Stimulated activated CD8-positive, alpha-beta memory T cell treated with anti-CD3 and anti-CD28 coated beads, Interleukin-15, amount 100 ng/mL, for 1 hour (primary cell): ENCODE data around the gene ADD1.
"Not testable (repeated sequence)": the region's sequence is repeated elsewhere in the genome, so short reads cannot be mapped to it uniquely, and the experiment has no call there.

ENCODE experiments used
- DNase-seq: peaks from one replicate; pipeline ENCODE4 v3.0.0-alpha.2; 2020; ENCODE audit warnings: low read depth

The ADD1 gene

GRCh38 chr4:2922453-2923101 lies 78.9 kb downstream of the ADD1 start:
- DNase-seq: not testable (repeated sequence)

- DNase-seq: no peak
Measured at GRCh38 chr4:2923141-2923551, 79.5 kb downstream of the ADD1 start.

DNA sequence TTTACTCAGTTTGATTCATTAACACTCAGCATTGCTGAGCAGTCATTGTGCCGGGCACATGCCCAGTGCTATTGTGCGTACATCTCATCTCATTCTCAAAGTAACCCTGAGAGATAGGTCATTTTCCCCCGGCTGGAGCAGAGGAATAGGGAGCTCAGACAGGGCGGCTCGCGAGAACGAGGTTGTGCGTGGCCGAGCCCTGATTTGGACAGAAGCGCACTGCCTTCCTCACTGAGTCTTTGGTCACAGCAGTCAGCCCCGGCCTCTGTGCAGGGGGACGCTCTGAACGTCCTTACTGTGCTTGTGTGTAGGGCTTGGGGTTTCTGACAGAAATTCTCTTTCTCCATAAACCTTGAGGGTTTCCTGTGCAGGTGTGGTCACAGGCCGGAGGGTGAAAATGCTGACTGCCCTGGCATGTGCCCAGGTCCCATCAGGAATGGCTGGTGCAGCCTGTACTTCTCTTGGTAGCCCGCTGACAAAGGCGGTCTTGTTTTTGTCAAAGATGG lies 80.1 kb downstream of the ADD1 start:
- no peak for DNase-seq

DNA sequence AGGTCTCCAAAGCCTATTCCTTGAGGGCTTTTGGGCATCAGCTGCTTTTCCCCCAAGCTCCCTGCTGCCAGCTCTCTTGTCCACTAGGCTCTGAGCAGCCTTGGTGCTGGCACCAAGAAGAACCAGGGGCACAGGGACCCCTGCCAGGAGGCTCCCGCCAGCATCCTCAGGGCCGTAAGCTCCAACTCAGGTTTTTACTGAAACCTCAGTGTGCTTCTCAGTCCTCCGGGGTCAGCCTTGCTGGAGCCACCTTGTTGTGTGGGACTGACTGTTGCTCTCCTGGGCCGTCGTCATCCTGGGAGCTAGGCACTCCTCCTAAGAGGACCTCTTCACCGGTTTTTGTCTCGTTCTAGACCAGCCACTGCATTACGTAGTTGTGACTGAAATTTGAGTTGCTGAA lies 80.6 kb downstream of the ADD1 start:
- no peak for DNase-seq

- DNase-seq: no peak
Measured at GRCh38 chr4:2924765-2925301, 81.2 kb downstream of the ADD1 start.

DNA sequence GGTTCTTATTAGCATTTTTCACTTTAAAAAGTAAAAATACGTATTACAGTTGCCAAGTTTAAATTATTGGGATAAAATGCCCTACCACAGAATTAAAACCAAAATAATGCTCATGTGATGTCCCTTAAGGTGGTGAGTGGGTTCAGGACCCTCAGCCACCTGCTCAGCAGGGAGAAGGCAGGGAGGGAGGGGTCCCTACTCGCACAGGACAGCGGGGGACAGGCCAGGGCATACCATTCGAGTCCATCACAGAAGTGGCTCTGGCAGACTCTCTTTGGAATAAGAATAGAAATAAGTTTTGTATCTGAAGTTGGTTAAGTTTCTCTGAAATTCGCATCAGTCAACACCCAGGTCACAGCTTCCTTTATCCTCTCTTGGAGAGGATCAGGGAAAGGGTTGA lies 81.9 kb downstream of the ADD1 start:
- DNase-seq: no peak

DNA sequence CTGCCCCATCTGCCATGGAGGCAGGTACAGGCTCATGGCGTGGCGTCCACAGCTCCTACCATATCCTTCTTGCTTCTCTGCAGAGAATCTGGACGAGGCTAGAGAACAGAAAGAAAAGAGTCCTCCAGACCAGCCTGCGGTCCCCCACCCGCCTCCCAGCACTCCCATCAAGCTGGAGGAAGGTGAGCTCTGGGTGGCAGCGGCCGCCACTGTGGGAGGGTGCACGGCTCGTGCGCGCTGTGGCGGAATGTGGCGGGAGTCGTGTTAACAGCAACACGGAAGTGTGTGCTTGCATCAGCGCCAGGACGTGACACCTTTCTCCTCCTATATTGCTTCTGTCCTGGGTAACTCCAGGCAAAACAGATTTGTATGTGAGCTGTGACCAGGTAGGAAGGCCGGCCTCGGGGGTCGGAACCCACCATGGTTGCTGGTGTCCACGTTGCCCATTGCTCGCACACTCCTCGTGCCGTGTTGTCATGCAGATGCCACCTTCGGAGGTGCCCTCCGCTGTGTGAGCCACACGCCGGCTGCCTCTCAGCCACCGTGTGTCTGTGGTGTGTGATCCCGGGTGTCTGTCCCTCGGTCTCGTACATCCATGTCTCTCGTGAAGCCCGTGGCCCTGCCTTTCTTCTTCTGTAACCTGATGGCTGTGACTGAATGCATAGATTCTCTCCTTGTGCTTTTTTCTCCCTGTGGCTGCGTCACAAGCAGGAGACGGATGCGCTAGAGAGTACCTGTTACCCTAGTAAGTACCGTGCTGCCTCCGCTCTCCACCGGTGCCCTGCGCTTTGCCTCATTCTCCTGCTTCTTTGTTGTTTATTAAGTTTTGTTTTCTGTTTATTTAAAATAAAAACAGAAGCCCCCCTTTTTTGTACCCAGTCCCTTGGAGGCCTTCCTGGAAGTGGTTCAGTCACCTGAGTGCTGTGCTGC lies 82.6 kb downstream of the ADD1 start:
- DNase-seq: no peak

DNA sequence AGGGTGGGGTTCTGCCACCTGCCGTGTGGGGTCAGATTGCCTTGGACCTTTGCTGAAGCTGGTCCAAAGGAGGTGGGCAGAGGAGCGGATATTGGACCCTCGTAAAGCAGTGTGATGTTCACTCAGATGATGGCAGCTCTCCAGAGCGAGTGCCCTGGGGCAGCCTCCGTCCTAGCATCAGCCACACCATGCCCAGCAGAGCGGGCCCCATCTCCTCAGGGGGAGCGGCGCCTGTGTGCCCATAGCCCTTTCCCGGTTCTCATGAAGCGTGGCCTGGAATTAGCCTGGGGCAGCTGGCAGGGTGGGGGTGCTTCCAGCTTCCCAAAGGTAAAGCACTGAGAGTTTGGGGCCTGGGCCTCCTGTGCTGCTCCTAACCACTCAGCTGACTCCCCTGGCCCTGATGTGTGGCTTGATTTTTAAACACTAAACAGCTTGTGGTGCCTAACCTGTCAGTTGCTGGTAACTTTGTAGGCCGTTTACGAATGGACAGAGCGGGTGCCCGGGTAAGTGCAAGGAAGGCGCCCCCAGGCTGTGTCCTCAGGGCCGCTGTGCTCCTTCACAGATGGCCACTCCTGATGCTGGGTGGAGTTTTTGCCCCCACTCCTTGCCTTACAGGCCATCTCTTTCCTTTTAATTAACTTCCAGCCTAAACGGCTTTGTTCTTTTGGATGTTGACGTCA lies 83.5 kb downstream of the ADD1 start:
- DNase-seq: no peak

GRCh38 chr4:2927696-2928075 lies 84.0 kb downstream of the ADD1 start:
- DNase-seq: no peak

DNA sequence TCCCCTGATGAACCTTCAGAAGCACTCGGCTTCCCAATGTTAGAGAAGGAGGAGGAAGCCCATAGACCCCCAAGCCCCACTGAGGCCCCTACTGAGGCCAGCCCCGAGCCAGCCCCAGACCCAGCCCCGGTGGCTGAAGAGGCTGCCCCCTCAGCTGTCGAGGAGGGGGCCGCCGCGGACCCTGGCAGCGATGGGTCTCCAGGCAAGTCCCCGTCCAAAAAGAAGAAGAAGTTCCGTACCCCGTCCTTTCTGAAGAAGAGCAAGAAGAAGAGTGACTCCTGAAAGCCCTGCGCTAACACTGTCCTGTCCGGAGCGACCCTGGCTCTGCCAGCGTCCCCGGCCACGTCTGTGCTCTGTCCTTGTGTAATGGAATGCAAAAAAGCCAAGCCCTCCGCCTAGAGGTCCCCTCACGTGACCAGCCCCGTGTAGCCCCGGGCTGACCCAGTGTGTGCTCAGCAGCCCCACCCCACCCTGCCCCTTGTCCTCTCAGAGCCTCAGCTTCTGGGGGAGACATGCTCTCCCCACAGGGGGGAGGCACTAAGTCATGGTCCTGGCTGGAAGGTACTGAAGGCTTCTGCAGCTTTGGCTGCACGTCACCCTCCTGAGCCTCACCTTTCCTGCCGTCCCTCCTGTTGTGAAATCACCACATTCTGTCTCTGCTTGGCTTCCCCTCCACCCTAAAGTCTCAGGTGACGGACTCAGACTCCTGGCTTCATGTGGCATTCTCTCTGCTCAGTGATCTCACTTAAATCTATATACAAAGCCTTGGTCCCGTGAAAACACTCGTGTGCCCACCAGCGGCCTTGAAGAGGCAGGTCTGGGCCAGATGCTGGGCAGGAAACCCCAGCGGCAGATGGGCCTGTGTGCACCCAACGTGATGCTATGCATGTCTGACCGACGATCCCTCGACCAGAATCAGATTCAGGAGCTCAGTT lies 84.9 kb downstream of the ADD1 start:
- no peak for DNase-seq

DNA sequence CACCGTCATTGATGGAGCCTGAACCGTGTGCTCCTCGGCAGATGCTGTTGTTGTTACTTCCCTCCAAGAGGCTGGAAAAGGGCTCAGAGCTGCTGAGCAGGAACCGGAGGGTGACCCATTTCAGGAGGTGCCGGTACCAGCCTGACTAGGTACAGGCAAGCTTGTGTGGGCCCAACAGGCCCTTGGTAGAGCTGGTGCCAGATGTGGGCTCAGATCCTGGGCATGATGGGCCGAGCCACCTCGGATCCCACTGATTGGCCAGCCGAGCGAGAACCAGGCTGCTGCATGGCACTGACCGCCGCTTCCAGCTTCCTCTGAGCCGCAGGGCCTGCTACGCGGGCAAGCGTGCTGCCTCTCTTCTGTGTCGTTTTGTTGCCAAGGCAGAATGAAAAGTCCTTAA lies 85.8 kb downstream of the ADD1 start:
- DNase-seq: no peak

GRCh38 chr4:2930135-2930757 lies 86.6 kb downstream of the ADD1 start:
- DNase-seq: no peak

DNA sequence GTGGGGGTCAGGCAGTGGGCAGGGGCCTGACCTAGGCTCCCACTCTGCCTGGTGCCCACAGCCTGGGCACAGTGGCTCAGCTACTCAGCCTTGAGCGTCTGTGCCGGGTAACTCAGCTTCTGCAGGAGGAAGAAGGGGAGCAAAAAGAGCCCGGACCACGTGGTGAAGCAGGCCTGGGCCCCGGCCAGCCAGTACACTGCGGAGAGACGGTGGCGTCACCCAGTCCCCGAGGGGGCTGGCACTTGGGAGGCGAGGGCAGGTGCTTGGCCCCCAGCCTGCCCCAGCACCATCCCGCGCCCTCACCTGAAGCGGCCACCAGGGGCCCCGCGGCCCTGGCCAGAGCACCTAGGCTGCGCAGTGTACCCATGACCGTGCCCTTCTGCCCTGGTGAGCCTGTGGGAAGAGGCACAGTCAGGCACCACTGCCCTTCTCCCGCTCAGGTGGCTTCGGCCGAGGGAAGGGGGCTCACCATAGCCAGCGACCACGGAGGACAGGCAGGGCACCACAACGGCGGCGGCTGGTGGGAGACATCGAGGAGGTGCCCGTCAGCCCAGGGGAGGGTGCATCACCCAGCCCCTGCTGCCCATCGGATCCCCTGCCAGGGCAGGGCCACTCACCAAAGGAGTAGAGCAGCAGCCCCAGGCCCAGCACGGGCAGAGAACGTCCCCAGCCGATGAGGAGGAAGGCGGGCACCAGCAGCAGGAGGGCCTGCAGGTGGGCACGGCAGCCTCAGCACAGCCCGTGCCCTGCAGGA lies 87.3 kb downstream of the ADD1 start:
- no peak for DNase-seq

- no peak for DNase-seq
Measured at GRCh38 chr4:2931512-2932301, 88.1 kb downstream of the ADD1 start.

GRCh38 chr4:2932321-2932950 lies 88.8 kb downstream of the ADD1 start:
- no peak for DNase-seq

GRCh38 chr4:2932951-2933565 lies 89.4 kb downstream of the ADD1 start:
- no peak for DNase-seq

- no peak for DNase-seq
Measured at GRCh38 chr4:2933566-2934076, 90.0 kb downstream of the ADD1 start.
